ENCODE data around the gene GPR156. TPM values are rescaled to one million over a fixed set of nuclear protein-coding genes. Genes with fewer than 3 reads are reported as not detected.
"Not testable (repeated sequence)": the region's sequence is repeated elsewhere in the genome, so short reads cannot be mapped to it uniquely, and the experiment has no call there.

GPR156 gene
- total and polyA plus RNA-seq, 5 donors from 2014 or later = 0.42 TPM; not detected in 4

DNA sequence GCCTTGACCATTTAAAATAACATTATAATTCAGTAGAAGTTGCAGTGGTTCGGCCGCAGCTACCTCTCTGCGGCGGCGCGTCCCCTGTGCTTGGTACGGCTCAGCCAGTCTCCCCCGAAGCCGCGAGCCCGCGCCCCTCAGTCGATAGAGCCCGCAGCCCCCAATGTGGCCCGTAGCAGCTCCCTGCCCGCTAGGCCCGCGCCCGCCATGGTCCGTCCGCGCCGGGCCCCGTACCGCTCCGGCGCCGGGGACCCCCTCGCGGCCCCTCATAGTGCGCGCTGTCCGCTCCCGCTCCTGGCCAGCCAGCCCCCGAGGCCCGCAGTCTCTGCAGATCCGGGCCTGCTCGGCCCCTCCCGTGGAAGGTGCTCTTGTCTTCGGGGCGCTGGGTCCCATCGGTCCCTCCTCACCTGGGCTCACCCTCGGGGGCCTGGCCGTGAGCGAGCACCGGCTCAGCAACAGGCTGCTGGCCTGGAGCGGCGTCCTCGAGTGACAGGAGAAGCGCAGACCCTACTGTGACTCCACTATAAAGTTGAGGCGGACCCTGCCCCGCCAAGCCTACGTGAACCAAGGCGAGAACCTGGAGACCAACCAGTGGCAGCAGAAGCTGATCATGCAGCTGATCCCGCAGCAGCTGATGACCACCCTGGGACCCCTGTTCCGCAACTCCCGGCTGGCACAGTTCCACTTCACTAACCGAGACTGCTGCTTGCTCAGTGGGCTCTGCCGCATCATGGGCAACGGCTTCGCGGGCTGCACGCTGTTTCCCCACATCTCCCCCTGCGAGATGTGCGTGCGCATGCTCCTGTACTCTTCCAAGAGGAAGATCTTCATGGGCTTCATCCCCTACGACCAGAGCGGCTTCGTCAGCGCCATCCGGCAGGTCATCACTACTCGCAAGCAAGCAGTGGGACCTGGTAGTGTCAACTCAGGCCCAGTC is 21.8 kb upstream of the GPR156 start:
- Mint-ChIP-seq H3K4me3 (no peak overlapping the region), H3K4me1 (no peaks in the 10 kb centered on the region), H3K27ac (no peak overlapping the region), H3K36me3 (no peaks in the 10 kb centered on the region), H3K9me3 (no peaks in the 10 kb centered on the region), H3K27me3 (no peaks in the 10 kb centered on the region)
- no peak for DNase-seq
- Histone ChIP-seq H3K4me3 (ENCODE audit: low read depth, low read length) (no peak overlapping the region), H3K27me3 (ENCODE audit: control insufficient read depth, insufficient read depth, low read length) (no peaks in the 10 kb centered on the region), H3K27ac (ENCODE audit: insufficient read depth, low read length, poor library complexity, severe bottlenecking) (no peak overlapping the region), H3K4me1 (ENCODE audit: control insufficient read depth, insufficient read depth, low read length, poor library complexity, severe bottlenecking) (no peaks in the 10 kb centered on the region), H3K36me3 (ENCODE audit: control insufficient read depth, insufficient read depth, low read length) (no peaks in the 10 kb centered on the region), H3K9me3 (ENCODE audit: control insufficient read depth in 2 of 2, low read length in 2 of 2) (no peaks in the 10 kb centered on the region)
- ATAC-seq (ENCODE audit: low read depth in 2 of 2) = no peak

DNA sequence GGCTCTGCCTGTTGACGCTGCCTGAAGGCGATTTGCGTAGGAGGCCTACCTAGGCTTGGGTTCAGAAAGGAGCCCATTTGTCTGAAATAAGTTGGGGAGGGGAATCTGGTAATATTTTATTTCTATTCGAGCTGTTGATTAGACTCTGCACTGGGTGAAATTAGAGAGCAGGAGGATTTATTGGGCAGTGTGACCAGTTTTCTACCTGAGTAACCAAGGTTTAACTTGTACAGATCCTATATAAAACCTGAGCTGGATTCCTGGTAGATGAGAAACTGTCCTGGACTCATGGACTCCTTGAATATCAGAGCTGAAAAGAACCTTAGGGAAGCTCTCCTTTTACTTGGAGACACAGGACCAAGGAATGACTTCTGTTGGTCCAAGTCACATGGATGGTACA is 19.6 kb upstream of the GPR156 start:
- H3K27me3 ChIP-seq (ENCODE audit: control insufficient read depth, insufficient read depth, low read length) = no peaks in the 10 kb centered on the region
- no peak overlapping the region for H3K27ac Mint-ChIP-seq
- no peaks in the 10 kb centered on the region for H3K27me3 Mint-ChIP-seq
- H3K4me3 Mint-ChIP-seq = no peak overlapping the region
- no peaks in the 10 kb centered on the region for H3K9me3 ChIP-seq (ENCODE audit: control insufficient read depth in 2 of 2, low read length in 2 of 2)
- ATAC-seq (ENCODE audit: low read depth in 2 of 2) (no peak), DNase-seq (no peak)
- no peak overlapping the region for H3K27ac ChIP-seq (ENCODE audit: insufficient read depth, low read length, poor library complexity, severe bottlenecking)
- H3K4me1 ChIP-seq (ENCODE audit: control insufficient read depth, insufficient read depth, low read length, poor library complexity, severe bottlenecking) = no peaks in the 10 kb centered on the region
- no peaks in the 10 kb centered on the region for H3K9me3 Mint-ChIP-seq
- H3K4me3 ChIP-seq (ENCODE audit: low read depth, low read length) = no peak overlapping the region
- H3K36me3 Mint-ChIP-seq = no peaks in the 10 kb centered on the region
- H3K4me1 Mint-ChIP-seq = no peaks in the 10 kb centered on the region
- no peaks in the 10 kb centered on the region for H3K36me3 ChIP-seq (ENCODE audit: control insufficient read depth, insufficient read depth, low read length)

- H3K4me3 ChIP-seq (ENCODE audit: low read depth, low read length) = no peak overlapping the region
- H3K27ac ChIP-seq (ENCODE audit: insufficient read depth, low read length, poor library complexity, severe bottlenecking) = no peak overlapping the region
- no peaks in the 10 kb centered on the region for H3K27me3 ChIP-seq (ENCODE audit: control insufficient read depth, insufficient read depth, low read length)
- no peaks in the 10 kb centered on the region for H3K36me3 ChIP-seq (ENCODE audit: control insufficient read depth, insufficient read depth, low read length)
- Mint-ChIP-seq H3K4me1 (no peaks in the 10 kb centered on the region), H3K4me3 (no peak overlapping the region), H3K36me3 (no peaks in the 10 kb centered on the region), H3K9me3 (peaks cover 0 to under 1% (median 0%) of the 10 kb centered on the region in 7 donors), H3K27me3 (peaks cover 5% of the 10 kb centered on the region), H3K27ac (no peak overlapping the region)
- DNase-seq = no peak
- ATAC-seq (ENCODE audit: low read depth in 2 of 2) = no peak
- no peaks in the 10 kb centered on the region for H3K4me1 ChIP-seq (ENCODE audit: control insufficient read depth, insufficient read depth, low read length, poor library complexity, severe bottlenecking)
- no peaks in the 10 kb centered on the region for H3K9me3 ChIP-seq (ENCODE audit: control insufficient read depth in 2 of 2, low read length in 2 of 2)
Measured at GRCh38 chr3:120302361-120302760, 17.3 kb upstream of the GPR156 start.

- no peaks in the 10 kb centered on the region for H3K9me3 ChIP-seq (ENCODE audit: control insufficient read depth in 2 of 2, low read length in 2 of 2)
- peaks cover 0 to 1% (median 0%) of the 10 kb centered on the region in 7 donors for H3K9me3 Mint-ChIP-seq
- H3K27ac Mint-ChIP-seq = no peak overlapping the region
- DNase-seq = no peak
- H3K27ac ChIP-seq (ENCODE audit: insufficient read depth, low read length, poor library complexity, severe bottlenecking) = no peak overlapping the region
- no peaks in the 10 kb centered on the region for H3K4me1 ChIP-seq (ENCODE audit: control insufficient read depth, insufficient read depth, low read length, poor library complexity, severe bottlenecking)
- no peak for ATAC-seq (ENCODE audit: low read depth in 2 of 2)
- no peak overlapping the region for H3K4me3 Mint-ChIP-seq
- H3K27me3 ChIP-seq (ENCODE audit: control insufficient read depth, insufficient read depth, low read length) = no peaks in the 10 kb centered on the region
- peaks cover 7% of the 10 kb centered on the region for H3K27me3 Mint-ChIP-seq
- H3K36me3 ChIP-seq (ENCODE audit: control insufficient read depth, insufficient read depth, low read length) = no peaks in the 10 kb centered on the region
- H3K36me3 Mint-ChIP-seq = no peaks in the 10 kb centered on the region
- no peak overlapping the region for H3K4me3 ChIP-seq (ENCODE audit: low read depth, low read length)
- H3K4me1 Mint-ChIP-seq = no peaks in the 10 kb centered on the region
Measured at GRCh38 chr3:120300971-120301370, 15.9 kb upstream of the GPR156 start.

DNA sequence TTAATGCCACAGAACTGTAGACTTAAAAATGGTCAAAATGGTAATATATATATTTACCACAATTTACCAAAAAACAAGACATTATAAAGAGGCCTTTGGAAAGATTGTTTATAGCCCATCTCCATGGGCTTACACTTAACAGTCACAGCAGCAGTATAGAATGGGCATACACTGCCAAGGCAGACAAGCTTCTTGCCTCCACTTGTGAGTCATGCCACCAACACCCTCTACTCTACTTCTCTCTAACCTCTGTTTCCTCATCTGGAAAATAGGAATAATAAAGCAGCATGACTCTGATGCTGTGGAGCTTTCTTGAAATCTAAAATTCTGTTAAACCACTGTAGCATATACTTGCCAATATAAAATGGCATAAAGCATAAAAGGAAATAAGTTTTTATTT is 14.4 kb upstream of the GPR156 start:
- no peak overlapping the region for H3K27ac Mint-ChIP-seq
- peaks cover 10% of the 10 kb centered on the region for H3K27me3 Mint-ChIP-seq
- ATAC-seq (ENCODE audit: low read depth in 2 of 2) = no peak
- DNase-seq = no peak
- no peak overlapping the region for H3K4me3 Mint-ChIP-seq
- Histone ChIP-seq H3K27ac (ENCODE audit: insufficient read depth, low read length, poor library complexity, severe bottlenecking) (no peak overlapping the region), H3K9me3 (ENCODE audit: control insufficient read depth in 2 of 2, low read length in 2 of 2) (no peaks in the 10 kb centered on the region), H3K4me3 (ENCODE audit: low read depth, low read length) (no peak overlapping the region), H3K27me3 (ENCODE audit: control insufficient read depth, insufficient read depth, low read length) (no peaks in the 10 kb centered on the region), H3K4me1 (ENCODE audit: control insufficient read depth, insufficient read depth, low read length, poor library complexity, severe bottlenecking) (no peaks in the 10 kb centered on the region), H3K36me3 (ENCODE audit: control insufficient read depth, insufficient read depth, low read length) (no peaks in the 10 kb centered on the region)
- no peaks in the 10 kb centered on the region for H3K4me1 Mint-ChIP-seq
- no peaks in the 10 kb centered on the region for H3K36me3 Mint-ChIP-seq
- H3K9me3 Mint-ChIP-seq = peaks cover 0 to 1% (median 0%) of the 10 kb centered on the region in 7 donors

- ATAC-seq (ENCODE audit: low read depth in 2 of 2) = no peak
- Mint-ChIP-seq H3K27me3 (peaks cover 11% of the 10 kb centered on the region), H3K9me3 (peaks cover 0 to 5% (median 1%) of the 10 kb centered on the region in 7 donors)
Measured at GRCh38 chr3:120298996-120299395, 14.0 kb upstream of the GPR156 start.

GRCh38 chr3:120291552-120291951 is 6.5 kb upstream of the GPR156 start:
- not testable (repeated sequence) for H3K36me3 Mint-ChIP-seq; DNase-seq; H3K36me3 ChIP-seq (ENCODE audit: control insufficient read depth, insufficient read depth, low read length); H3K4me3 Mint-ChIP-seq; H3K27ac ChIP-seq (ENCODE audit: insufficient read depth, low read length, poor library complexity, severe bottlenecking); H3K4me1 Mint-ChIP-seq; H3K9me3 ChIP-seq (ENCODE audit: control insufficient read depth in 2 of 2, low read length in 2 of 2); ATAC-seq (ENCODE audit: low read depth in 2 of 2); H3K27ac Mint-ChIP-seq; H3K4me1 ChIP-seq (ENCODE audit: control insufficient read depth, insufficient read depth, low read length, poor library complexity, severe bottlenecking); H3K4me3 ChIP-seq (ENCODE audit: low read depth, low read length); H3K27me3 ChIP-seq (ENCODE audit: control insufficient read depth, insufficient read depth, low read length)
- Mint-ChIP-seq H3K9me3 (peaks cover 0 to 23% (median 8%) of the 10 kb centered on the region in 7 donors), H3K27me3 (peaks cover 30% of the 10 kb centered on the region)

More at GRCh38 chr3:120298996-120299395, 14.0 kb upstream of the GPR156 start:
- Histone ChIP-seq H3K4me1 (ENCODE audit: control insufficient read depth, insufficient read depth, low read length, poor library complexity, severe bottlenecking) (no peaks in the 10 kb centered on the region), H3K4me3 (ENCODE audit: low read depth, low read length) (no peak overlapping the region), H3K27ac (ENCODE audit: insufficient read depth, low read length, poor library complexity, severe bottlenecking) (no peak overlapping the region), H3K36me3 (ENCODE audit: control insufficient read depth, insufficient read depth, low read length) (no peaks in the 10 kb centered on the region), H3K27me3 (ENCODE audit: control insufficient read depth, insufficient read depth, low read length) (no peaks in the 10 kb centered on the region), H3K9me3 (ENCODE audit: control insufficient read depth in 2 of 2, low read length in 2 of 2) (no peaks in the 10 kb centered on the region)
- DNase-seq = no peak
- Mint-ChIP-seq H3K4me3 (no peak overlapping the region), H3K27ac (no peak overlapping the region), H3K4me1 (no peaks in the 10 kb centered on the region), H3K36me3 (no peaks in the 10 kb centered on the region)

- peaks cover 7% of the 10 kb centered on the region for H3K4me1 ChIP-seq (ENCODE audit: control insufficient read depth, insufficient read depth, low read length, poor library complexity, severe bottlenecking)
- no peak for ATAC-seq (ENCODE audit: low read depth in 2 of 2)
- no peak overlapping the region for H3K27ac ChIP-seq (ENCODE audit: insufficient read depth, low read length, poor library complexity, severe bottlenecking)
- H3K9me3 ChIP-seq (ENCODE audit: control insufficient read depth in 2 of 2, low read length in 2 of 2) = peaks cover 6 to 8% of the 10 kb centered on the region in 2 experiments
- no peak overlapping the region for H3K4me3 Mint-ChIP-seq
- no peaks in the 10 kb centered on the region for H3K27me3 ChIP-seq (ENCODE audit: control insufficient read depth, insufficient read depth, low read length)
- H3K27ac Mint-ChIP-seq = no peak overlapping the region
- peaks cover 41% of the 10 kb centered on the region for H3K27me3 Mint-ChIP-seq
- no peaks in the 10 kb centered on the region for H3K36me3 Mint-ChIP-seq
- no peaks in the 10 kb centered on the region for H3K36me3 ChIP-seq (ENCODE audit: control insufficient read depth, insufficient read depth, low read length)
- peaks cover 0 to 2% (median under 1%) of the 10 kb centered on the region in 4 donors for H3K4me1 Mint-ChIP-seq
- H3K4me3 ChIP-seq (ENCODE audit: low read depth, low read length) = no peak overlapping the region
- H3K9me3 Mint-ChIP-seq = peaks cover 0 to 23% (median 9%) of the 10 kb centered on the region in 7 donors
- no peak for DNase-seq
Measured at GRCh38 chr3:120289636-120290035, 4.6 kb upstream of the GPR156 start.

Measured in CD4-positive, CD25-positive, alpha-beta regulatory T cell (primary cell).